HepG2 (cell line): ENCODE measurements around the gene BCL2L11. TPM values are rescaled to one million over a fixed set of nuclear protein-coding genes. Genes with fewer than 3 reads are reported as not detected.

Experiments used
- E2F2 ChIP-seq: sonication (generic); formaldehyde crosslinking; IDR thresholded peaks from 2 replicates; pipeline ENCODE4 v1.4.0; 2020; ENCODE audit warnings: missing genetic modification reagents, borderline replicate concordance
- FOXJ3 ChIP-seq: sonication (generic); formaldehyde crosslinking; IDR thresholded peaks from 2 replicates; pipeline ENCODE4 v1.4.0; 2020; ENCODE audit warnings: missing genetic modification reagents, mild to moderate bottlenecking, borderline replicate concordance
- FOXP1 ChIP-seq, 2 experiments: fragments of 450-650 bp in 1 of 2; IDR thresholded peaks; 2 replicates each; pipeline ENCODE4 v1.6.1; 2017 to 2018; ENCODE audit warnings: antibody characterized with exemption in 1 of 2
- HMG20B ChIP-seq: conservative IDR thresholded peaks from 2 replicates; pipeline ENCODE4 v1.6.1; 2016; ENCODE audit warnings: missing genetic modification reagents, missing compliant biosample characterization
- KLF16 ChIP-seq, 2 experiments: sonication (generic) in 1 of 2; formaldehyde crosslinking in 1 of 2; IDR thresholded peaks; 2 replicates each; pipeline versions ENCODE4 v1.6.1 to v1.8.0; 2016 to 2023; ENCODE audit warnings: missing genetic modification reagents in 2 of 2, missing compliant biosample characterization in 1 of 2
- MBD4 ChIP-seq: IDR thresholded peaks from 2 replicates; pipeline ENCODE4 v1.6.1; 2012; ENCODE audit warnings: low read length, inconsistent platforms, borderline replicate concordance
- MYC ChIP-seq: sonication (generic); formaldehyde crosslinking; IDR thresholded peaks from 2 replicates; pipeline ENCODE4 v1.9.0; 2021; ENCODE audit warnings: missing genetic modification reagents, borderline replicate concordance
- RFX1 ChIP-seq: fragments of 450-650 bp; IDR thresholded peaks from 2 replicates; pipeline ENCODE4 v1.6.1; 2017
- SKIL ChIP-seq: sonication (generic); formaldehyde crosslinking; IDR thresholded peaks from 2 replicates; pipeline ENCODE4 v1.8.0; 2022; ENCODE audit warnings: missing genetic modification reagents, mild to moderate bottlenecking, moderate library complexity, borderline replicate concordance
- ZNF382 ChIP-seq: sonication (generic); formaldehyde crosslinking; IDR thresholded peaks from 2 replicates; pipeline ENCODE4 v1.5.0; 2020; ENCODE audit warnings: missing genetic modification reagents, mild to moderate bottlenecking, borderline replicate concordance
- ZNF546 ChIP-seq: sonication (generic); formaldehyde crosslinking; conservative IDR thresholded peaks from 2 replicates; pipeline ENCODE4 v1.8.1; 2023; ENCODE audit warnings: mild to moderate bottlenecking, missing genetic modification reagents
- ZNF558 ChIP-seq: sonication (generic); formaldehyde crosslinking; IDR thresholded peaks from 2 replicates; pipeline ENCODE4 v1.9.0; 2022; ENCODE audit warnings: mild to moderate bottlenecking, missing genetic modification reagents, borderline replicate concordance
- ZNF576 ChIP-seq: sonication (generic); formaldehyde crosslinking; IDR thresholded peaks from 2 replicates; pipeline ENCODE4 v1.4.0; 2020; ENCODE audit warnings: mild to moderate bottlenecking, missing genetic modification reagents
- ZNF605 ChIP-seq: sonication (generic); formaldehyde crosslinking; IDR thresholded peaks from 2 replicates; pipeline ENCODE4 v1.8.0; 2022; ENCODE audit warnings: mild to moderate bottlenecking, missing genetic modification reagents
- ZNF720 ChIP-seq: sonication (generic); formaldehyde crosslinking; IDR thresholded peaks from 2 replicates; pipeline ENCODE4 v1.4.0; 2020; ENCODE audit warnings: missing genetic modification reagents
- polyA plus RNA-seq, 8 experiments: library from polyadenylated mRNA; depleted of rRNA in 3 of 8; stranded (reverse) in 7 of 8; unstranded in 1 of 8; fragments of >200 nt; fragmentation: Illumina TruSeq in 4 of 8; extraction: Trizol in 4 of 8; gene quantifications; 2 replicates each; pipeline versions ENCODE4 v1.2.1 to v1.2.3, GENCODE V29; 2011 to 2016; ENCODE audit warnings: low read depth in 4 of 8, missing spikeins in 1 of 8, mixed read lengths in 1 of 8; ENCODE audit not compliant: insufficient read depth in 1 of 8
- total RNA-seq, 5 experiments: library from RNA; depleted of rRNA; stranded (reverse); fragments of >200 nt; fragmentation: Illumina TruSeq; extraction: Trizol; gene quantifications; 2 replicates each; pipeline ENCODE4 v1.2.3, GENCODE V29; 2016; ENCODE audit warnings: low read depth in 1 of 5
- TF ChIP-seq, protein P1 (sequence below): sonication (generic); formaldehyde crosslinking; IDR thresholded peaks from 2 replicates; pipeline ENCODE4 v1.4.0; 2020; ENCODE audit warnings: missing genetic modification reagents, borderline replicate concordance
- TF ChIP-seq, protein P2 (sequence below): sonication (generic); formaldehyde crosslinking; IDR thresholded peaks from 2 replicates; pipeline ENCODE4 v1.5.1; 2020; ENCODE audit warnings: mild to moderate bottlenecking, missing genetic modification reagents, moderate library complexity

BCL2L11 gene
- total and polyA plus RNA-seq, 2 of the 13 experiments (the other 11 are each of a cell fraction or from before 2014, with no cell fraction given) = 6.1 to 9.7 TPM

- TF ChIP-seq E2F2 (CRISPR knock-in tag) (no peak), FOXJ3 (CRISPR knock-in tag) (no peak), KLF16 (CRISPR knock-in tag; IDR thresholded peaks at IDR 0.05) (peak in 1 of 2 experiments; percentile 20; a peak in 1 of 4 replicates), ZNF720 (CRISPR knock-in tag) (no peak), ZNF546 (CRISPR knock-in tag) (no peak), ZNF605 (CRISPR knock-in tag) (no peak), ZNF576 (CRISPR knock-in tag) (no peak), MBD4 (no peak), MYC (CRISPR knock-in tag) (no peak; the same call in 1 of the 2 replicates), ZNF558 (CRISPR knock-in tag) (no peak), ZNF382 (CRISPR knock-in tag) (no peak), FOXP1 (IDR thresholded peaks at IDR 0.05) (no peak), FOXP1 (CRISPR knock-in tag; IDR thresholded peaks at IDR 0.05) (0 out of 2 replicates have a peak, but pooled peaks have one; percentile 22), HMG20B (no peak), SKIL (CRISPR knock-in tag) (no peak; the same call in none of the 2 replicates), RFX1 (no peak)
- TF ChIP-seq, protein P1, sequence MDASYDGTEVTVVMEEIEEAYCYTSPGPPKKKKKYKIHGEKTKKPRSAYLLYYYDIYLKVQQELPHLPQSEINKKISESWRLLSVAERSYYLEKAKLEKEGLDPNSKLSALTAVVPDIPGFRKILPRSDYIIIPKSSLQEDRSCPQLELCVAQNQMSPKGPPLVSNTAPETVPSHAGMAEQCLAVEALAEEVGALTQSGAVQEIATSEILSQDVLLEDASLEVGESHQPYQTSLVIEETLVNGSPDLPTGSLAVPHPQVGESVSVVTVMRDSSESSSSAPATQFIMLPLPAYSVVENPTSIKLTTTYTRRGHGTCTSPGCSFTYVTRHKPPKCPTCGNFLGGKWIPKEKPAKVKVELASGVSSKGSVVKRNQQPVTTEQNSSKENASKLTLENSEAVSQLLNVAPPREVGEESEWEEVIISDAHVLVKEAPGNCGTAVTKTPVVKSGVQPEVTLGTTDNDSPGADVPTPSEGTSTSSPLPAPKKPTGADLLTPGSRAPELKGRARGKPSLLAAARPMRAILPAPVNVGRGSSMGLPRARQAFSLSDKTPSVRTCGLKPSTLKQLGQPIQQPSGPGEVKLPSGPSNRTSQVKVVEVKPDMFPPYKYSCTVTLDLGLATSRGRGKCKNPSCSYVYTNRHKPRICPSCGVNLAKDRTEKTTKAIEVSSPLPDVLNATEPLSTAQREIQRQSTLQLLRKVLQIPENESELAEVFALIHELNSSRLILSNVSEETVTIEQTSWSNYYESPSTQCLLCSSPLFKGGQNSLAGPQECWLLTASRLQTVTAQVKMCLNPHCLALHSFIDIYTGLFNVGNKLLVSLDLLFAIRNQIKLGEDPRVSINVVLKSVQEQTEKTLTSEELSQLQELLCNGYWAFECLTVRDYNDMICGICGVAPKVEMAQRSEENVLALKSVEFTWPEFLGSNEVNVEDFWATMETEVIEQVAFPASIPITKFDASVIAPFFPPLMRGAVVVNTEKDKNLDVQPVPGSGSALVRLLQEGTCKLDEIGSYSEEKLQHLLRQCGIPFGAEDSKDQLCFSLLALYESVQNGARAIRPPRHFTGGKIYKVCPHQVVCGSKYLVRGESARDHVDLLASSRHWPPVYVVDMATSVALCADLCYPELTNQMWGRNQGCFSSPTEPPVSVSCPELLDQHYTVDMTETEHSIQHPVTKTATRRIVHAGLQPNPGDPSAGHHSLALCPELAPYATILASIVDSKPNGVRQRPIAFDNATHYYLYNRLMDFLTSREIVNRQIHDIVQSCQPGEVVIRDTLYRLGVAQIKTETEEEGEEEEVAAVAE (CRISPR knock-in tag) = no peak
- TF ChIP-seq, protein P2, sequence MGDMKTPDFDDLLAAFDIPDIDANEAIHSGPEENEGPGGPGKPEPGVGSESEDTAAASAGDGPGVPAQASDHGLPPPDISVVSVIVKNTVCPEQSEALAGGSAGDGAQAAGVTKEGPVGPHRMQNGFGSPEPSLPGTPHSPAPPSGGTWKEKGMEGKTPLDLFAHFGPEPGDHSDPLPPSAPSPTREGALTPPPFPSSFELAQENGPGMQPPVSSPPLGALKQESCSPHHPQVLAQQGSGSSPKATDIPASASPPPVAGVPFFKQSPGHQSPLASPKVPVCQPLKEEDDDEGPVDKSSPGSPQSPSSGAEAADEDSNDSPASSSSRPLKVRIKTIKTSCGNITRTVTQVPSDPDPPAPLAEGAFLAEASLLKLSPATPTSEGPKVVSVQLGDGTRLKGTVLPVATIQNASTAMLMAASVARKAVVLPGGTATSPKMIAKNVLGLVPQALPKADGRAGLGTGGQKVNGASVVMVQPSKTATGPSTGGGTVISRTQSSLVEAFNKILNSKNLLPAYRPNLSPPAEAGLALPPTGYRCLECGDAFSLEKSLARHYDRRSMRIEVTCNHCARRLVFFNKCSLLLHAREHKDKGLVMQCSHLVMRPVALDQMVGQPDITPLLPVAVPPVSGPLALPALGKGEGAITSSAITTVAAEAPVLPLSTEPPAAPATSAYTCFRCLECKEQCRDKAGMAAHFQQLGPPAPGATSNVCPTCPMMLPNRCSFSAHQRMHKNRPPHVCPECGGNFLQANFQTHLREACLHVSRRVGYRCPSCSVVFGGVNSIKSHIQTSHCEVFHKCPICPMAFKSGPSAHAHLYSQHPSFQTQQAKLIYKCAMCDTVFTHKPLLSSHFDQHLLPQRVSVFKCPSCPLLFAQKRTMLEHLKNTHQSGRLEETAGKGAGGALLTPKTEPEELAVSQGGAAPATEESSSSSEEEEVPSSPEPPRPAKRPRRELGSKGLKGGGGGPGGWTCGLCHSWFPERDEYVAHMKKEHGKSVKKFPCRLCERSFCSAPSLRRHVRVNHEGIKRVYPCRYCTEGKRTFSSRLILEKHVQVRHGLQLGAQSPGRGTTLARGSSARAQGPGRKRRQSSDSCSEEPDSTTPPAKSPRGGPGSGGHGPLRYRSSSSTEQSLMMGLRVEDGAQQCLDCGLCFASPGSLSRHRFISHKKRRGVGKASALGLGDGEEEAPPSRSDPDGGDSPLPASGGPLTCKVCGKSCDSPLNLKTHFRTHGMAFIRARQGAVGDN (CRISPR knock-in tag) = peak; percentile 79
Measured at GRCh38 chr2:111178730-111179405, 58.2 kb downstream of the BCL2L11 start (continued).
